Keratinocyte (primary cell): ENCODE results near the gene STON2. TPM values are rescaled to one million over a fixed set of nuclear protein-coding genes. Genes with fewer than 3 reads are reported as not detected.

Source experiments
- DNase-seq: peaks from one replicate; pipeline ENCODE4 v3.0.0-alpha.2; 2011; ENCODE audit warnings: low read depth, missing footprints, low spot score
- FAIRE-seq: peaks from 2 replicates; lab custom pipeline; 2011; peaks lifted over from hg19 to GRCh38; lab: Jason Lieb, UNC
- H2AFZ ChIP-seq: 2 replicates; pipeline ENCODE4 v1.6.0; 2012; ENCODE audit warnings: low read length, control low read depth, inconsistent platforms; ENCODE audit not compliant: control insufficient read depth
- H3K27ac ChIP-seq: 2 replicates; pipeline ENCODE4 v1.5.1; 2011; ENCODE audit warnings: low read length; ENCODE audit not compliant: control insufficient read depth, insufficient read depth
- H3K27me3 ChIP-seq: 3 replicates; pipeline ENCODE4 v1.6.0; 2011; ENCODE audit warnings: low read length; ENCODE audit not compliant: control insufficient read depth, insufficient read depth; ENCODE audit errors: extremely low read depth
- H3K36me3 ChIP-seq, 2 experiments: 2 replicates in 1 of 2; 3 replicates in 1 of 2; pipeline ENCODE4 v1.5.1; 2011; ENCODE audit warnings: low read length in 2 of 2, mild to moderate bottlenecking in 1 of 2; ENCODE audit not compliant: control insufficient read depth in 2 of 2, insufficient read depth in 2 of 2; ENCODE audit errors: extremely low read depth in 1 of 2
- H3K4me1 ChIP-seq: 3 replicates; pipeline ENCODE4 v1.5.1; 2011; ENCODE audit warnings: low read length; ENCODE audit not compliant: control insufficient read depth, insufficient read depth; ENCODE audit errors: extremely low read depth
- H3K4me2 ChIP-seq: 3 replicates; pipeline ENCODE4 v1.6.0; 2011; ENCODE audit warnings: low read depth, low read length; ENCODE audit not compliant: control insufficient read depth, insufficient read depth; ENCODE audit errors: extremely low read depth
- H3K4me3 ChIP-seq, 3 experiments: fragments of 200-600 bp in 1 of 3; sonication (generic) in 1 of 3; 2 replicates in 2 of 3; 3 replicates in 1 of 3; pipeline ENCODE4 v1.5.1; 2011 to 2016; ENCODE audit warnings: low read length in 3 of 3, mild to moderate bottlenecking in 3 of 3, control low read depth in 2 of 3, inconsistent platforms in 1 of 3, low read depth in 1 of 3, mixed read lengths in 1 of 3, mixed run types in 1 of 3, moderate library complexity in 1 of 3; ENCODE audit not compliant: control insufficient read depth in 2 of 3, insufficient read depth in 2 of 3; ENCODE audit errors: extremely low read depth in 1 of 3
- H3K79me2 ChIP-seq: 2 replicates; pipeline ENCODE4 v1.6.0; 2012; ENCODE audit warnings: low read length; ENCODE audit not compliant: control insufficient read depth, insufficient read depth
- H3K9ac ChIP-seq: 3 replicates; pipeline ENCODE4 v1.6.0; 2011; ENCODE audit warnings: low read length; ENCODE audit not compliant: control insufficient read depth, insufficient read depth; ENCODE audit errors: extremely low read depth
- H3K9me1 ChIP-seq: 3 replicates; pipeline ENCODE4 v1.6.0; 2011; ENCODE audit warnings: low read length; ENCODE audit not compliant: control insufficient read depth, insufficient read depth; ENCODE audit errors: extremely low read depth
- H3K9me3 ChIP-seq: 2 replicates; pipeline ENCODE4 v1.5.1; 2012; ENCODE audit warnings: low read depth, low read length; ENCODE audit not compliant: control insufficient read depth
- H4K20me1 ChIP-seq: 3 replicates; pipeline ENCODE4 v1.6.0; 2011; ENCODE audit warnings: low read length; ENCODE audit not compliant: control insufficient read depth, insufficient read depth; ENCODE audit errors: extremely low read depth
- CTCF ChIP-seq, 3 experiments: IDR thresholded peaks in 1 of 3; conservative IDR thresholded peaks in 1 of 3; optimal IDR thresholded peaks in 1 of 3; 2 replicates in 2 of 3; 3 replicates in 1 of 3; pipeline versions ENCODE3 to v1.5.1; 2011; ENCODE audit warnings: low read length in 3 of 3, mild to moderate bottlenecking in 3 of 3, moderate library complexity in 2 of 3, control low read depth in 1 of 3, inconsistent platforms in 1 of 3; ENCODE audit not compliant: insufficient read depth in 2 of 3; ENCODE audit errors: extremely low read depth in 1 of 3
- EZH2 ChIP-seq: IDR thresholded peaks from one replicate; pipeline ENCODE4 v1.6.1; 2012; ENCODE audit warnings: inconsistent platforms, mild to moderate bottlenecking, low read length, moderate library complexity
- dilution Hi-C: fragments of 300-500 bp; cut with MboI; formaldehyde crosslinking; loops from one replicate; pipeline ENCODE4 v1.7.0; 2020; ENCODE audit warnings: low sequenced_read_pairs; ENCODE audit not compliant: extremely low pct_ligation_motif_present
- polyA plus RNA-seq, 5 experiments: library from polyadenylated mRNA; depleted of rRNA in 3 of 5; stranded (reverse) in 3 of 5; stranded (forward) in 1 of 5; unstranded in 1 of 5; fragments of >200 nt; gene quantifications; 1 replicate in 1 of 5; 2 replicates in 3 of 5; 3 replicates in 1 of 5; pipeline versions ENCODE4 v1.2.1 to v1.2.3, GENCODE V29; 2011 to 2012; ENCODE audit warnings: missing spikeins in 2 of 5, low read depth in 1 of 5, low replicate concordance in 1 of 5

The STON2 gene
- polyA plus RNA-seq, 1 donor (not counting 4 experiments of a cell fraction or from before 2014, with no cell fraction given): 82.3 TPM

GRCh38 chr14:81285245-81285644 lies 114.9 kb downstream of the STON2 start:
- no peak overlapping the region for H3K9ac ChIP-seq
- no peak overlapping the region for H3K4me3 ChIP-seq
- DNase-seq: no peak
- H3K4me2 ChIP-seq: no peak overlapping the region
- FAIRE-seq: peak; percentile 36
- H3K79me2 ChIP-seq: peaks cover 90% of the 10 kb centered on the region
- no peak overlapping the region for H3K27ac ChIP-seq
- no peaks in the 10 kb centered on the region for H3K9me3 ChIP-seq
- dilution Hi-C loops: no loop called here
- H3K36me3 ChIP-seq: peaks cover 6 to 12% of the 10 kb centered on the region in 2 experiments
- H2AFZ ChIP-seq: no peak overlapping the region
- peaks cover 2% of the 10 kb centered on the region for H3K9me1 ChIP-seq
- peaks cover 6% of the 10 kb centered on the region for H3K4me1 ChIP-seq
- H3K27me3 ChIP-seq: no peaks in the 10 kb centered on the region
- TF ChIP-seq EZH2: no peak
- TF ChIP-seq CTCF (optimal IDR thresholded peaks at IDR 0.05 in 1 of 3, IDR thresholded peaks at IDR 0.05 in 1 of 3, conservative IDR thresholded peaks at IDR 0.05 in 1 of 3; ENCODE audit: extremely low read depth in 1 of 3, insufficient read depth in 2 of 3, low read length in 3 of 3): no peak
- H4K20me1 ChIP-seq: peaks cover 6% of the 10 kb centered on the region

- dilution Hi-C loops: no loop called here
- no peak for DNase-seq
- H3K9ac ChIP-seq: no peak overlapping the region
- TF ChIP-seq CTCF (optimal IDR thresholded peaks at IDR 0.05 in 1 of 3, IDR thresholded peaks at IDR 0.05 in 1 of 3, conservative IDR thresholded peaks at IDR 0.05 in 1 of 3; ENCODE audit: extremely low read depth in 1 of 3, insufficient read depth in 2 of 3, low read length in 3 of 3) (no peak), EZH2 (no peak)
- peaks cover 83% of the 10 kb centered on the region for H3K79me2 ChIP-seq
- H3K27ac ChIP-seq: no peak overlapping the region
- H3K9me1 ChIP-seq: peaks cover 2% of the 10 kb centered on the region
- H3K4me2 ChIP-seq: no peak overlapping the region
- peaks cover 16 to 20% of the 10 kb centered on the region in 2 experiments for H3K36me3 ChIP-seq
- peaks cover 9% of the 10 kb centered on the region for H4K20me1 ChIP-seq
- H3K9me3 ChIP-seq: no peaks in the 10 kb centered on the region
- no peaks in the 10 kb centered on the region for H3K27me3 ChIP-seq
- no peak for FAIRE-seq
- peaks cover 8% of the 10 kb centered on the region for H3K4me1 ChIP-seq
- no peak overlapping the region for H3K4me3 ChIP-seq
- no peak overlapping the region for H2AFZ ChIP-seq
Observed at GRCh38 chr14:81281332-81281731, 118.8 kb downstream of the STON2 start.
